Activated CD4-positive, alpha-beta T cell treated with anti-CD3 and anti-CD28 coated beads, Interleukin-2, amount 10 ng/mL, durations not matched to agents 7 days and 5 days (primary cell): ENCODE measurements around the gene RAD51B. TPM values are rescaled to one million over a fixed set of nuclear protein-coding genes. Genes with fewer than 3 reads are reported as not detected.
"Not testable (repeated sequence)": the region's sequence is repeated elsewhere in the genome, so short reads cannot be mapped to it uniquely, and the experiment has no call there.

ENCODE experiments used
- CTCF ChIA-PET: fragments of 350-600 bp; sonication (Branson Sonifier 250); formaldehyde crosslinking; loops from one replicate; lab custom pipeline; 2021; ENCODE audit warnings: antibody characterized with exemption; lab: Charles Lee
- POLR2A ChIA-PET: fragments of 350-600 bp; sonication (Branson Sonifier 250); formaldehyde crosslinking; loops from one replicate; lab custom pipeline; 2021; ENCODE audit warnings: antibody characterized with exemption; lab: Charles Lee
- DNase-seq: peaks from one replicate; pipeline ENCODE4 v3.0.0-alpha.2; 2020
- H3K27ac Mint-ChIP-seq: one replicate; pipeline ENCODE4 v1.8.0; 2021; ENCODE audit warnings: mild to moderate bottlenecking, moderate library complexity, mixed read lengths
- H3K27me3 Mint-ChIP-seq: one replicate; pipeline ENCODE4 v1.8.0; 2021; ENCODE audit warnings: mixed read lengths
- H3K36me3 Mint-ChIP-seq: one replicate; pipeline ENCODE4 v1.8.0; 2021; ENCODE audit warnings: low read depth, mixed read lengths
- H3K4me1 Mint-ChIP-seq: one replicate; pipeline ENCODE4 v1.8.0; 2021; ENCODE audit warnings: mixed read lengths
- H3K4me3 Mint-ChIP-seq: one replicate; pipeline ENCODE4 v1.8.0; 2021; ENCODE audit warnings: mild to moderate bottlenecking, moderate library complexity, mixed read lengths
- H3K9me3 Mint-ChIP-seq: one replicate; pipeline ENCODE4 v1.8.0; 2021; ENCODE audit warnings: mixed read lengths
- total RNA-seq, 2 experiments: library from RNA; stranded (reverse); gene quantifications; one replicate each; pipeline ENCODE4 v1.2.3, GENCODE V29; 2021

RAD51B gene
- total RNA-seq, 2 experiments from 2014 or later = 20.6 to 30.3 TPM

DNA sequence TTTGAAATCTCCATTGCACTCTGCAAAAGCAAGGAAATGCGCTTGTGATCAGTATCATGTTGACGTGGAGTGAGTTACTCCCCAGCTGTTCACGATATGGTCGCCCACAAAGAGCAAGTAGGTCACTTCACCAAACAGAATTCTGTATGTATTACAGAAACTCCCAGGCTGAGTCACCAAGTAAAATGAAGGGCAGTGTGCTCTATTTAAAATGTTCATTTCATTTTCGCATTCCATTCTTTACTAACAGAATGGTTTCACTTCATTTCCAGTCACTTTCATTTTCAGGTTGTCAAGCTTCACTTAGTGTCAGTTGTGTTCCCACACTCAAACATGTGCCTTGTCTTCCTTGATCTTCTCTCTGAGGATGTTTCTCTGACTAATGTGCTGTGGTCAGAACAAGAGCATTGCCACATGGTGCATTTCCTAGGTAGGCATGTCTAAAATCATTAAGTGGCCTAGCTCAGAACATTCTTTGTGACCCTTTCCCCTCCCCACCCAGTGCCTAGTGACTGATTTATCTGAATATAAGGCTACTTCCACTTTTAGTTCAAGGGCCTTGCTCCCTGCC, 391.2 kb downstream of the RAD51B start:
- no peaks in the 10 kb centered on the region for H3K36me3 Mint-ChIP-seq
- H3K4me1 Mint-ChIP-seq = peaks cover 38% of the 10 kb centered on the region
- POLR2A ChIA-PET = no interaction called here

DNA sequence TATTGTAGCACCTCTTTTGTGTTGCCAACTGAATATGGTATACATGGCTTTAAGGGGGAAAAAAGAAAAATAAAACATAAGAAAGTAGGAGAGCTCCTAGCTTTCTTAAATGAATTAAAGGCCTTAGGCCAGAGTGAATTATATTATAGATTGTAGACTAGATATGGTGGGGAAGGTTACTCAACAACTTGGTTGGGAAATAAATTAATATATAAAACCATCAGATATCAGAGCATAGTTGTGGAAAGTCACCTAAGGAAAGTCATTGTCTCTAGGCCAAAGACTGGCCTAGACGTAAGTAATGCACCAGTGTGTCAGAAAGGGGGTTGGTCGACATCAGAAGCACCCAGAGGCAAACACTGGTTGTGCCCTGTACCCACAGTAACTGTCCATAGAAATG, 391.8 kb downstream of the RAD51B start:
- no peak overlapping the region for H3K4me3 Mint-ChIP-seq
- POLR2A ChIA-PET = no interaction called here
- CTCF ChIA-PET = interaction anchor here (0.9 to 1.4 kb wide), 2 partner anchors 15 to 579 kb away, joined by 3 to 4 read pairs; no protein-coding TSS in a partner anchor
- no peaks in the 10 kb centered on the region for H3K27me3 Mint-ChIP-seq
- peak overlapping the region; percentile 87 for H3K27ac Mint-ChIP-seq
- DNase-seq = no peak
- no peaks in the 10 kb centered on the region for H3K36me3 Mint-ChIP-seq
- H3K4me1 Mint-ChIP-seq = peaks cover 38% of the 10 kb centered on the region
- no peaks in the 10 kb centered on the region for H3K9me3 Mint-ChIP-seq

More for the DNA sequence above, 391.2 kb downstream of the RAD51B start:
- H3K27me3 Mint-ChIP-seq = no peaks in the 10 kb centered on the region
- CTCF ChIA-PET = interaction anchor here (0.9 to 1.4 kb wide), 2 partner anchors 15 to 579 kb away, joined by 3 to 4 read pairs; no protein-coding TSS in a partner anchor
- peak overlapping the region; percentile 87 for H3K27ac Mint-ChIP-seq
- H3K4me3 Mint-ChIP-seq = peak overlapping the region; percentile 71
- DNase-seq = peak; percentile 56
- H3K9me3 Mint-ChIP-seq = no peaks in the 10 kb centered on the region

DNA sequence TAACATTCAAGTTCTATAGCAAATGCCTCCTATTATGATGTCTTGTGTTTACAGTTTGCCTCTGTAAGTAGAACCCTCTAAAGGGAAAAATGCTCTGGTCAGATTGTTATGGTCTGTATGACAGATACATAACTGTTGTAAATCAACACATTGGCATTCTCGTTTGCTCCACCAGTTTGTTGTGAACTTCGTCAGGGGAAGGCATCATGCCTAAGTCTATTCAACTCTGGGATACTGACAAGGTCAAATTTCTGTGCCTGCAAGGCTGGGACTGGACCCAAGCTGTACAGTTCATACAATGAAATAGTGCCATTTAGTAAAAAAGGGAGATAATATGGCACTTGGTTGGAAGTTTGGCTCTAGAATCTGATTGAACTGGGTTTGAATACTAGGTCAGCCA, 392.3 kb downstream of the RAD51B start:
- ChIA-PET POLR2A (no interaction called here), CTCF (no interaction called here)
- DNase-seq = no peak
- no peaks in the 10 kb centered on the region for H3K36me3 Mint-ChIP-seq
- H3K4me1 Mint-ChIP-seq = peaks cover 38% of the 10 kb centered on the region
- H3K27ac Mint-ChIP-seq = no peak overlapping the region
- no peaks in the 10 kb centered on the region for H3K27me3 Mint-ChIP-seq
- H3K9me3 Mint-ChIP-seq = no peaks in the 10 kb centered on the region
- no peak overlapping the region for H3K4me3 Mint-ChIP-seq

- no peaks in the 10 kb centered on the region for H3K36me3 Mint-ChIP-seq
- H3K4me1 Mint-ChIP-seq = peaks cover 38% of the 10 kb centered on the region
- no peak overlapping the region for H3K27ac Mint-ChIP-seq
- POLR2A ChIA-PET = no interaction called here
- H3K27me3 Mint-ChIP-seq = no peaks in the 10 kb centered on the region
- CTCF ChIA-PET = interaction anchor here (0.7 kb wide), 1 partner anchor 270 kb away, joined by 3 read pairs; no protein-coding TSS in a partner anchor
- no peaks in the 10 kb centered on the region for H3K9me3 Mint-ChIP-seq
- DNase-seq = no peak
- no peak overlapping the region for H3K4me3 Mint-ChIP-seq
Observed at GRCh38 chr14:68212361-68212760, 392.8 kb downstream of the RAD51B start.

- no peaks in the 10 kb centered on the region for H3K27me3 Mint-ChIP-seq
- H3K9me3 Mint-ChIP-seq = no peaks in the 10 kb centered on the region
- H3K36me3 Mint-ChIP-seq = no peaks in the 10 kb centered on the region
- no peak overlapping the region for H3K27ac Mint-ChIP-seq
- no peak for DNase-seq
- H3K4me3 Mint-ChIP-seq = no peak overlapping the region
- POLR2A ChIA-PET = no interaction called here
- CTCF ChIA-PET = no interaction called here
- H3K4me1 Mint-ChIP-seq = peaks cover 24% of the 10 kb centered on the region
Observed at GRCh38 chr14:68214431-68214830, 394.9 kb downstream of the RAD51B start.

DNA sequence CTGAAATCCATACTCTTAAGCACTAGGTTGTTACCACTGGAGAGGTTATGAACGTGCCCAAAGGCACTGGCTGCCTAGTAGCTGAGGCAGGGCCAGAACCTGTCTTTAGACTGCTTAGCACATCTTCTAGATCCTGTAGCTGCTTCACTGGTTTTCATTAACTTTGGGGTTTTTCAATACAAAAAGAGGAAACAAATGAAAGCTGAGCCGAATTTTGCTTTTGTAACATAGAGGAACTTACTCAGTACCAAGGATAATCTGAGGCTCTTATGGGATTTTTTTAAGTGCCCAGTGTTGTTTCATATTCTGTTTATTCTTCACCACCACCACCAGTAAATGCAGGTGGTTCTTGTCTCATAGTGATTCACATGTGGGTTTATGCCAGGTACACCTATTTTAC, 396.1 kb downstream of the RAD51B start:
- no peak for DNase-seq
- Mint-ChIP-seq H3K4me3 (no peak overlapping the region), H3K4me1 (peaks cover 14% of the 10 kb centered on the region), H3K36me3 (no peaks in the 10 kb centered on the region), H3K9me3 (no peaks in the 10 kb centered on the region), H3K27ac (no peak overlapping the region), H3K27me3 (no peaks in the 10 kb centered on the region)
- ChIA-PET POLR2A (no interaction called here), CTCF (interaction anchor here (1.1 kb wide), 1 partner anchor 12 kb away, joined by 4 read pairs; no protein-coding TSS in a partner anchor)

- Mint-ChIP-seq H3K36me3 (no peaks in the 10 kb centered on the region), H3K4me3 (no peak overlapping the region)
- POLR2A ChIA-PET = no interaction called here
Observed at GRCh38 chr14:68216079-68216478, 396.5 kb downstream of the RAD51B start.

GRCh38 chr14:68216957-68217356, 397.4 kb downstream of the RAD51B start:
- Mint-ChIP-seq H3K27me3 (no peaks in the 10 kb centered on the region), H3K27ac (no peak overlapping the region), H3K9me3 (peaks cover 4% of the 10 kb centered on the region), H3K4me1 (peaks cover 5% of the 10 kb centered on the region), H3K36me3 (no peaks in the 10 kb centered on the region), H3K4me3 (no peak overlapping the region)
- DNase-seq = no peak
- POLR2A ChIA-PET = no interaction called here
- CTCF ChIA-PET = interaction anchor here (0.5 kb wide), 1 partner anchor 265 kb away, joined by 3 read pairs; no protein-coding TSS in a partner anchor

More at GRCh38 chr14:68216079-68216478, 396.5 kb downstream of the RAD51B start:
- Mint-ChIP-seq H3K27ac (no peak overlapping the region), H3K27me3 (no peaks in the 10 kb centered on the region), H3K9me3 (peaks cover under 1% of the 10 kb centered on the region), H3K4me1 (peaks cover 10% of the 10 kb centered on the region)
- no peak for DNase-seq
- CTCF ChIA-PET = interaction anchor here (1.1 kb wide), 1 partner anchor 13 kb away, joined by 4 read pairs; no protein-coding TSS in a partner anchor

DNA sequence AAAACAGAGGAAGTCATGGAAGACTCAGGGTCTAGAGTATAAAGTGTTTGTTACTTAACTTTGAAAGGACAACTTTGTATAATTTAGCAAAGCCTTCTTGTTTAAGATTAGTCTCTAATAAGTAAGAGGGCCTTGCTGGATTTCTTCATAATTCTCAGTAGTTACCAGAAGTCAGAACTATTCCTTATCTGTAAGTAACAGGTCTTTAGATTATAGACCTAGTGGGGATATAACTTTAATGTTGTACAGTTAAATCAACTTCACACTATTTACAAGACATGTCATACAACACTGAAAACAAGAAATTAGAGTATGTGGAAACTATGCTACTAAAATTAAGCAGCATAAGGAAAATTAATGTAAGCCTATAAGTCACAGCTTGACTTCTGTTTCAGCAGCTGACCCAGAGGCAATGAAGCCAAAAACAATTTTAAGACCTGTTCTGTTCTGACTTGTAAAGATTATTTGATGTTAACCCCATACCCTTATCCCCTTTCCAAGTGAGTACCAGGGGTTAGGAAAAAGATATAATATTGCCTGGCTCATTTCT, 398.3 kb downstream of the RAD51B start:
- Mint-ChIP-seq H3K27me3 (no peaks in the 10 kb centered on the region), H3K4me1 (peaks cover 4% of the 10 kb centered on the region), H3K36me3 (no peaks in the 10 kb centered on the region), H3K27ac (no peak overlapping the region), H3K4me3 (no peak overlapping the region), H3K9me3 (peaks cover 6% of the 10 kb centered on the region)
- ChIA-PET POLR2A (no interaction called here), CTCF (no interaction called here)
- no peak for DNase-seq

- POLR2A ChIA-PET = no interaction called here
- CTCF ChIA-PET = no interaction called here
- no peak for DNase-seq
- Mint-ChIP-seq H3K4me1 (peaks cover 7% of the 10 kb centered on the region), H3K27me3 (no peaks in the 10 kb centered on the region), H3K4me3 (no peak overlapping the region), H3K9me3 (peaks cover 8% of the 10 kb centered on the region), H3K27ac (no peak overlapping the region), H3K36me3 (no peaks in the 10 kb centered on the region)
Observed at GRCh38 chr14:68219407-68219806, 399.8 kb downstream of the RAD51B start.

DNA sequence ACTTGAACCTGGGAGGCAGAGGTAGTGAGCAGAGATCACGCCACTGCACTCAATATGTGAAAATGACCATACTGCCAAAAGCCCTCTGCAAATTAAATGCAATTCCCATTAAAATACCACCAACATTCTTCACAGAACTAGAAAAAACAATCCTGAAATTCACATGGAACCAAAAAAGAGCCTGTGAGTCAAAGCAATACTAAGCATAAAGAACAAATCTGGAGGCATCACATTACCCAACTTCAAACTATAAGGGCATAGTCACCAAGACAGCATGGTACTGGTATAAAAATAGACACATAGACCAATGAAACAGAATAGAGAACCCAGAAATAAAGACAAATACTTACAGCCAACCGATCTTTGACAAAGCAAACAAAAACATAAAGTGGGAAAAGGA, 401.5 kb downstream of the RAD51B start:
- POLR2A ChIA-PET, H3K27ac Mint-ChIP-seq, CTCF ChIA-PET, H3K9me3 Mint-ChIP-seq, H3K4me3 Mint-ChIP-seq, DNase-seq, H3K4me1 Mint-ChIP-seq, H3K36me3 Mint-ChIP-seq, H3K27me3 Mint-ChIP-seq: not testable (repeated sequence)

DNA sequence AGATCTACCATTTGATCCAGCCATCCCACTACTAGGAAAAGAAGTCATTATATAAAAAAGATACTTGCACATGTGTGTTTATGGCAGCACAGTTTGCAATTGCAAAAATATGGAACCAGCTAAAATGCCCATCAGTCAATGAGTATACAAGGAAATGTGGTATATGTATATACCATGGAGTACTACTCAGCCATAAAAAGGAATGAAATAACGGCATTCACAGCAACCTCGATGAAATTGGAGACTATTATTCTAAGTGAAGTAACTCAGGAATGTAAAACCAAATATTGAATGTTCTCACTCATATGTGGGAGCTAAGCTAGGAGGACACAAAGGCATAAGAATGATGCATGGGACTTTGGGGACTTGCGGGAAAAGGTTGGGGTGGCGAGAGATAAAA, 402.6 kb downstream of the RAD51B start:
- H3K9me3 Mint-ChIP-seq = peaks cover 8% of the 10 kb centered on the region
- POLR2A ChIA-PET = no interaction called here
- DNase-seq = no peak
- no peak overlapping the region for H3K27ac Mint-ChIP-seq
- CTCF ChIA-PET = no interaction called here
- H3K27me3 Mint-ChIP-seq = no peaks in the 10 kb centered on the region
- H3K4me1 Mint-ChIP-seq = peaks cover 7% of the 10 kb centered on the region
- no peak overlapping the region for H3K4me3 Mint-ChIP-seq
- peaks cover 3% of the 10 kb centered on the region for H3K36me3 Mint-ChIP-seq

DNA sequence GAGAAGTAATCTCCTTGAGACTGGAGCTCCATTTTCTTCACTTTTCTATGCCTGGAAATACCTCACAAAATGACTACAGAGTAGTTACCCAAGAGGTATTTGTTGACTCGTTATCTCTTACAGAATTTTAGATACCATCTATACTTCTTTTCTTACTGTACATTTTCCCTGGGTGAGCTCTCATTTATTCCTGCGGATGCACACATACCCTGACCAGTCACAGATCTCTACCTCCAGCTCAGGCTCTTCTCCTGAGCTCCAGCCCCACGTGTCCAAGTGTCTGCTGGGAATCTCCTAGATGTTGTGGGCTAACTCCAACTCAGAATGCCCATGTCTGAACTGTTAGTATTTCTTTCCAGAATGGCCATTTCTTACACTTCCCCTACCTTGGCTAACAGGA, 403.1 kb downstream of the RAD51B start:
- H3K27me3 Mint-ChIP-seq = no peaks in the 10 kb centered on the region
- no peak overlapping the region for H3K27ac Mint-ChIP-seq
- ChIA-PET POLR2A (no interaction called here), CTCF (no interaction called here)
- DNase-seq = no peak
- peaks cover 8% of the 10 kb centered on the region for H3K9me3 Mint-ChIP-seq
- H3K4me1 Mint-ChIP-seq = peaks cover 7% of the 10 kb centered on the region
- no peak overlapping the region for H3K4me3 Mint-ChIP-seq
- H3K36me3 Mint-ChIP-seq = peaks cover 3% of the 10 kb centered on the region
